GM18508 (cell line): ENCODE results near the gene RSRC2.

Source experiments
- ATAC-seq: cut with Tn5 transposase; IDR thresholded peaks from one replicate; pipeline ENCODE4 v1.9.1; 2021; ENCODE audit warnings: moderate number of reproducible peaks; ENCODE audit not compliant: insufficient read depth, unreplicated experiment

Gene RSRC2

GRCh38 chr12:122457627-122458026 is 69.1 kb downstream of the RSRC2 start:
- ATAC-seq: no peak

- no peak for ATAC-seq
Measured at GRCh38 chr12:122454739-122455138, 72.0 kb downstream of the RSRC2 start.

- ATAC-seq: no peak
Measured at GRCh38 chr12:122454250-122454721, 72.5 kb downstream of the RSRC2 start.
